Measurements from ENCODE around the gene NTN5.

DNA sequence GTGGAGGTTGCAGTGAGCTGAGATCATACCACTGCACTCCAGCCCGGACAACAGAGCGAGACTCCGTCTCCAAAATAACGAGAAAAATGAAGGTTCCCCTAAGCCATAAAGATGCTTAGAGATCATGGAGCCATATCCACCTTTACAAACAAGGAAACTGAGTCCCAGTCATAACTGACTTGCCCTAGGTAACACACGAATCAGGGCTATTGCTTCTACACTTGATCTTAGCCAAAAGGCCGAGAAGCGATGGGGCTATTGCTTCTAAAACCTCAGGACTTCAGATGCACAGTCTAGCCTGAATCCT, 38.8 kb downstream of the NTN5 start:
- TF ChIP-seq POLR2A (IDR thresholded peaks at IDR 0.05), result no peak
- no peak for TF ChIP-seq CTCF (IDR thresholded peaks at IDR 0.05)

Data from upper lobe of left lung (tissue), 4 donors.